B cell (primary cell): ENCODE data around the gene CYTH4. TPM values are rescaled to one million over a fixed set of nuclear protein-coding genes. Genes with fewer than 3 reads are reported as not detected.
"Not testable (repeated sequence)": the region's sequence is repeated elsewhere in the genome, so short reads cannot be mapped to it uniquely, and the experiment has no call there.

Experiments
- ATAC-seq: fragments of 200-7000 bp; cut with Tn5 transposase; one replicate; pipeline ENCODE4 v1.10.0; 2021; ENCODE audit warnings: low read depth, mild to moderate bottlenecking, moderate number of reproducible peaks, moderate library complexity
- CTCF ChIA-PET: fragments of 350-600 bp; sonication (Branson Sonifier 250); formaldehyde crosslinking; loops from one replicate; lab custom pipeline; 2021; ENCODE audit warnings: antibody characterized with exemption, inconsistent platforms; lab: Charles Lee
- POLR2A ChIA-PET: fragments of 350-600 bp; sonication (Branson Sonifier 250); formaldehyde crosslinking; loops from one replicate; lab custom pipeline; 2021; ENCODE audit warnings: antibody characterized with exemption; lab: Charles Lee
- DNase-seq: peaks from one replicate; pipeline ENCODE4 v3.0.0; 2013
- H2AFZ ChIP-seq: 2 replicates; pipeline ENCODE4 v1.6.1; 2012; ENCODE audit warnings: mild to moderate bottlenecking, low read depth, low read length; ENCODE audit not compliant: insufficient read depth, poor library complexity, severe bottlenecking
- H3K27ac ChIP-seq, 2 donors: 1 replicate in 1 of 2; 2 replicates in 1 of 2; pipeline ENCODE4 v1.5.1; 2012 to 2013; ENCODE audit warnings: low read length in 2 of 2, mild to moderate bottlenecking in 2 of 2, moderate library complexity in 1 of 2
- H3K27me3 ChIP-seq, 4 experiments: fragments of 200-600 bp in 1 of 4; sonication (generic) in 1 of 4; replicated peaks in 1 of 4; 1 replicate in 2 of 4; 2 replicates in 2 of 4; pipeline versions ENCODE4 v1.6.1 to v1.7.0; 2013 to 2016; ENCODE audit warnings: low read length in 3 of 4, mild to moderate bottlenecking in 2 of 4, mixed read lengths in 1 of 4, moderate library complexity in 1 of 4; ENCODE audit not compliant: insufficient read depth in 4 of 4, control insufficient read depth in 3 of 4; ENCODE audit errors: control extremely low read depth in 1 of 4
- H3K36me3 ChIP-seq, 2 experiments: replicated peaks in 1 of 2; 1 replicate in 1 of 2; 2 replicates in 1 of 2; pipeline versions ENCODE4 v1.6.1 to v1.7.1; 2013; ENCODE audit warnings: low read length in 1 of 2; ENCODE audit not compliant: insufficient read depth in 2 of 2, control insufficient read depth in 1 of 2; ENCODE audit errors: control extremely low read depth in 1 of 2, extremely low read depth in 1 of 2
- H3K4me1 ChIP-seq, 2 donors: fragments of 200-600 bp in 1 of 2; sonication (generic) in 1 of 2; 1 replicate in 1 of 2; 2 replicates in 1 of 2; pipeline versions ENCODE4 v1.5.1 to v1.6.1; 2013 to 2017; ENCODE audit warnings: low read length in 2 of 2; ENCODE audit not compliant: control insufficient read depth in 2 of 2, insufficient read depth in 2 of 2
- H3K4me2 ChIP-seq: replicated peaks from 2 replicates; pipeline ENCODE3; 2012; ENCODE audit warnings: mild to moderate bottlenecking, low read depth, low read length; ENCODE audit not compliant: poor library complexity, severe bottlenecking
- H3K4me3 ChIP-seq, 5 experiments: fragments of 200-600 bp in 1 of 5; sonication (generic) in 1 of 5; 1 replicate in 3 of 5; 2 replicates in 2 of 5; pipeline versions ENCODE4 v1.5.1 to v1.7.0; 2011 to 2016; ENCODE audit warnings: low read length in 4 of 5, mild to moderate bottlenecking in 4 of 5, low read depth in 2 of 5, control low read depth in 1 of 5, moderate library complexity in 1 of 5; ENCODE audit not compliant: insufficient read depth in 1 of 5; ENCODE audit errors: control extremely low read depth in 1 of 5, extremely low read depth in 1 of 5
- H3K79me2 ChIP-seq: fragments of 200-600 bp; sonication (generic); one replicate; pipeline ENCODE4 v1.6.0; 2016; ENCODE audit warnings: low read length; ENCODE audit not compliant: control insufficient read depth, insufficient read depth
- H3K9ac ChIP-seq: fragments of 200-600 bp; sonication (generic); 2 replicates; pipeline ENCODE4 v1.6.1; 2017; ENCODE audit warnings: mild to moderate bottlenecking, low read length, moderate library complexity
- H3K9me3 ChIP-seq, 3 donors: one replicate each; pipeline versions ENCODE4 v1.6.1 to v1.7.1; 2013; ENCODE audit warnings: low read length in 2 of 3; ENCODE audit not compliant: control insufficient read depth in 2 of 3, insufficient read depth in 1 of 3; ENCODE audit errors: control extremely low read depth in 1 of 3
- H4K20me1 ChIP-seq: 2 replicates; pipeline ENCODE4 v1.6.0; 2012; ENCODE audit warnings: mild to moderate bottlenecking, low read length; ENCODE audit not compliant: insufficient read depth, control insufficient read depth, poor library complexity, severe bottlenecking
- H3K27ac Mint-ChIP-seq: one replicate; pipeline ENCODE4 v1.8.0; 2021; ENCODE audit warnings: mixed read lengths
- H3K27me3 Mint-ChIP-seq: one replicate; pipeline ENCODE4 v1.8.0; 2021; ENCODE audit warnings: mixed read lengths
- H3K4me1 Mint-ChIP-seq: one replicate; pipeline ENCODE4 v1.8.0; 2021; ENCODE audit warnings: mixed read lengths
- H3K4me3 Mint-ChIP-seq: one replicate; pipeline ENCODE4 v1.8.0; 2021; ENCODE audit warnings: mixed read lengths
- H3K9me3 Mint-ChIP-seq: one replicate; pipeline ENCODE4 v1.8.0; 2022; ENCODE audit warnings: mixed read lengths; ENCODE audit not compliant: insufficient read depth
- EZH2 ChIP-seq: IDR thresholded peaks from 2 replicates; pipeline ENCODE4 v1.6.1; 2012; ENCODE audit warnings: borderline replicate concordance, low read depth, mild to moderate bottlenecking, moderate library complexity, low read length; ENCODE audit not compliant: insufficient read depth, poor library complexity, severe bottlenecking
- WGBS: methylation state at CpG from one replicate; pipeline ENCODE4 v1.1.5; 2013; ENCODE audit warnings: missing lambda C conversion rate; ENCODE audit not compliant: insufficient coverage; 5-methylcytosine and 5-hydroxymethylcytosine counted together
- intact Hi-C: fragments of 100-400 bp; cut with micrococcal nuclease; formaldehyde crosslinking; loops from one replicate; pipeline ENCODE4 v1.10.0; 2022
- polyA minus RNA-seq: library from RNA; depleted of rRNA, polyadenylated mRNA; stranded (reverse); fragments of >200 nt; gene quantifications from 2 replicates; pipeline ENCODE4 v1.2.3, GENCODE V29; 2012
- polyA plus RNA-seq: library from polyadenylated mRNA; depleted of rRNA; stranded (reverse); fragments of >200 nt; gene quantifications from 2 replicates; pipeline ENCODE4 v1.2.3, GENCODE V29; 2012
- total RNA-seq, 2 donors: library from RNA; stranded (reverse); fragments of 120-200 nt in 1 of 2; gene quantifications; 1 replicate in 1 of 2; 2 replicates in 1 of 2; pipeline versions ENCODE4 v1.2.3 to v1.2.4, GENCODE V29; 2013 to 2022
- TF ChIP-seq, protein P1 (sequence below): fragments of 200-600 bp; IDR thresholded peaks from one replicate; pipeline ENCODE4 v1.8.0; 2022; ENCODE audit warnings: antibody characterized with exemption, mild to moderate bottlenecking

Gene CYTH4, protein sequence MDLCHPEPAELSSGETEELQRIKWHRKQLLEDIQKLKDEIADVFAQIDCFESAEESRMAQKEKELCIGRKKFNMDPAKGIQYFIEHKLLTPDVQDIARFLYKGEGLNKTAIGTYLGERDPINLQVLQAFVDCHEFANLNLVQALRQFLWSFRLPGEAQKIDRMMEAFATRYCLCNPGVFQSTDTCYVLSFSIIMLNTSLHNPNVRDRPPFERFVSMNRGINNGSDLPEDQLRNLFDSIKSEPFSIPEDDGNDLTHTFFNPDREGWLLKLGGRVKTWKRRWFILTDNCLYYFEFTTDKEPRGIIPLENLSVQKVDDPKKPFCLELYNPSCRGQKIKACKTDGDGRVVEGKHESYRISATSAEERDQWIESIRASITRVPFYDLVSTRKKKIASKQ
- 92.2 and 98.0 TPM in 2 replicates for total RNA-seq
- 107 TPM for total RNA-seq (2013)
- 154 and 194 TPM in 2 replicates for polyA plus RNA-seq
- 203 and 225 TPM in 2 replicates for polyA minus RNA-seq

DNA sequence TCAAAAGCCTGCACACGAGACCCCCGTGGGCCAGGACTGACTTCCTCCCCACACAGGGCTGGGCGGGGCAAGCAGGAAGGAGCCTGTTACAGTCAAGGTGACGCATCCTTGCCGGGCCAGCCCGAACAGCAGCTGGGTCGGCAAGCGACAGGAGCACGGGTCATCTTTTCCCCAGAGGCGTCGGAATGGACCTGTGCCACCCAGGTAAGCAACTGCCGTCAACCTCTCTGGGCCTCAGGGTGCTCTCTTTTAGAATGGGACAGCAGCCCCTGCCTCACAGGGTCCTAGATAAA, at the start of gene CYTH4:
CYTH4 (plus strand) TSS at position 124 of the 293 bp plus-strand sequence; CDS start at position 186, 62 bp downstream.
- peaks cover 22% of the 10 kb centered on the region for H4K20me1 ChIP-seq
- peak within 1 kb of the TSS; percentile 34 for H2AFZ ChIP-seq
- H3K4me2 ChIP-seq = peak within 1 kb of the TSS; percentile 95
- peak within 1 kb of the TSS; percentile 82 to 100 (median 99) for H3K4me3 ChIP-seq
- peak; percentile 82 for DNase-seq
- WGBS = 0% methylated on average over 12 of the region's 12 CpGs
- H3K27ac ChIP-seq = peak within 1 kb of the TSS; percentile 79 to 83
- intact Hi-C loops = loop anchor here (2.0 kb wide), 1 partner anchor 16 kb away; no protein-coding TSS in a partner anchor
- no peaks in the 10 kb centered on the region for H3K9me3 Mint-ChIP-seq
- peak within 1 kb of the TSS; percentile 89 for H3K4me3 Mint-ChIP-seq
- POLR2A ChIA-PET = interaction anchor here (0.7 to 1.6 kb wide), 4 partner anchors 15 to 40 kb away, joined by 3 to 6 read pairs (median 3); no protein-coding TSS in a partner anchor
- peak within 1 kb of the TSS; percentile 90 for H3K9ac ChIP-seq
- peaks cover 36 to 73% of the 10 kb centered on the region in 2 donors for H3K4me1 ChIP-seq
- no peak for TF ChIP-seq EZH2
- TF ChIP-seq, protein P1, sequence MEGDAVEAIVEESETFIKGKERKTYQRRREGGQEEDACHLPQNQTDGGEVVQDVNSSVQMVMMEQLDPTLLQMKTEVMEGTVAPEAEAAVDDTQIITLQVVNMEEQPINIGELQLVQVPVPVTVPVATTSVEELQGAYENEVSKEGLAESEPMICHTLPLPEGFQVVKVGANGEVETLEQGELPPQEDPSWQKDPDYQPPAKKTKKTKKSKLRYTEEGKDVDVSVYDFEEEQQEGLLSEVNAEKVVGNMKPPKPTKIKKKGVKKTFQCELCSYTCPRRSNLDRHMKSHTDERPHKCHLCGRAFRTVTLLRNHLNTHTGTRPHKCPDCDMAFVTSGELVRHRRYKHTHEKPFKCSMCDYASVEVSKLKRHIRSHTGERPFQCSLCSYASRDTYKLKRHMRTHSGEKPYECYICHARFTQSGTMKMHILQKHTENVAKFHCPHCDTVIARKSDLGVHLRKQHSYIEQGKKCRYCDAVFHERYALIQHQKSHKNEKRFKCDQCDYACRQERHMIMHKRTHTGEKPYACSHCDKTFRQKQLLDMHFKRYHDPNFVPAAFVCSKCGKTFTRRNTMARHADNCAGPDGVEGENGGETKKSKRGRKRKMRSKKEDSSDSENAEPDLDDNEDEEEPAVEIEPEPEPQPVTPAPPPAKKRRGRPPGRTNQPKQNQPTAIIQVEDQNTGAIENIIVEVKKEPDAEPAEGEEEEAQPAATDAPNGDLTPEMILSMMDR = no peak
- peak; percentile 58 for ATAC-seq
- peaks cover 81% of the 10 kb centered on the region for H3K4me1 Mint-ChIP-seq
- CTCF ChIA-PET = interaction anchor here (1.2 to 11.9 kb wide), 11 partner anchors 13 to 285 kb away, joined by 3 to 126 read pairs (median 6); no protein-coding TSS in a partner anchor
- no peaks in the 10 kb centered on the region for H3K27me3 Mint-ChIP-seq
- H3K27me3 ChIP-seq = no peaks in the 10 kb centered on the region
- H3K36me3 ChIP-seq = peaks cover 4 to 16% of the 10 kb centered on the region in 2 experiments
- H3K79me2 ChIP-seq = peaks cover 51% of the 10 kb centered on the region
- peaks cover 0 to 2% (median 0%) of the 10 kb centered on the region in 3 donors for H3K9me3 ChIP-seq
- peak within 1 kb of the TSS; percentile 97 for H3K27ac Mint-ChIP-seq

DNA sequence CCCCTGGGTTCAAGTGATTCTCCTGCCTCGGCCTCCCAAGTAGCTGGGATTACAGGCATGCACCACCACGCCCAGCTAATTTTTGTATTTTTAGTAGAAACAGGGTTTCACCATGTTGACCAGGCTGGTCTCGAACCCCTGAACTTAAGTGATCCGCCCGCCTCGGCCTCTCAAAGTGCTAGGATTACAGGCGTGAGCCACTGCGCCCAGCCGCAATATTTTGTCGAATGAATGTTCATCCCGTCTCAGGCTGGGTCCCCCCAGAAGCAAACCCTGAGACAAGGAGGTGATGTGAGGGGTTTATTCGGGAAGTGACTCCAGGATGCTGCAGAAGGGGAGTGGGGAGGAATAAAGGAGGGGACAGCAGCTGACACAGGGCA, 48.9 kb upstream of the CYTH4 start:
- H3K27me3 Mint-ChIP-seq, H3K4me3 ChIP-seq, DNase-seq, H3K9me3 ChIP-seq, H3K4me2 ChIP-seq, ATAC-seq, POLR2A ChIA-PET, H3K9me3 Mint-ChIP-seq, H2AFZ ChIP-seq, H3K27me3 ChIP-seq, intact Hi-C loops, H3K9ac ChIP-seq: not testable (repeated sequence)
- Mint-ChIP-seq H3K27ac (peak overlapping the region; percentile 96), H3K4me3 (peak overlapping the region; percentile 29), H3K4me1 (peaks cover 96% of the 10 kb centered on the region)
- WGBS = 94% methylated on average over 12 of the region's 12 CpGs
- CTCF ChIA-PET = interaction anchor here (1.0 to 7.2 kb wide), 4 partner anchors 10 to 31 kb away, joined by 3 to 95 read pairs (median 44); partner anchors contain the start of gene RAC2
- peak overlapping the region; percentile 5 to 41 for H3K27ac ChIP-seq
- peaks cover 2 to 93% of the 10 kb centered on the region in 2 experiments for H3K36me3 ChIP-seq
- H3K79me2 ChIP-seq = peaks cover 85% of the 10 kb centered on the region
- H4K20me1 ChIP-seq = peaks cover 58% of the 10 kb centered on the region
- peaks cover 88 to 99% of the 10 kb centered on the region in 2 donors for H3K4me1 ChIP-seq
